Hepatocyte (in vitro differentiated cells): Measurements from ENCODE around the gene OPA1. TPM values are rescaled to one million over a fixed set of nuclear protein-coding genes. Genes with fewer than 3 reads are reported as not detected.
A peak's percentile ranks its signal among the peaks of the same experiment; 100 is the strongest.

ENCODE experiments used
- DNase-seq: peaks from one replicate; pipeline ENCODE4 v3.0.0-alpha.2; 2016; ENCODE audit warnings: low spot score
- H2AFZ ChIP-seq: fragments of 200-600 bp; sonication (generic); 2 replicates; pipeline ENCODE4 v1.6.0; 2016; ENCODE audit warnings: antibody characterized with exemption, mild to moderate bottlenecking
- H3K27ac ChIP-seq: fragments of 200-600 bp; sonication (generic); 2 replicates; pipeline ENCODE4 v1.5.1; 2016; ENCODE audit warnings: mild to moderate bottlenecking
- H3K27me3 ChIP-seq: fragments of 200-600 bp; sonication (generic); 2 replicates; pipeline ENCODE4 v1.6.1; 2016
- H3K36me3 ChIP-seq: fragments of 200-600 bp; sonication (generic); replicated peaks from 2 replicates; pipeline ENCODE4 v1.5.1; 2016; ENCODE audit warnings: low read depth; ENCODE audit not compliant: insufficient read depth
- H3K4me1 ChIP-seq: fragments of 200-600 bp; sonication (generic); 2 replicates; pipeline ENCODE4 v1.5.1; 2016; ENCODE audit warnings: mild to moderate bottlenecking, moderate library complexity; ENCODE audit not compliant: insufficient read depth
- H3K4me2 ChIP-seq: fragments of 200-600 bp; sonication (generic); 2 replicates; pipeline ENCODE4 v1.6.0; 2016
- H3K4me3 ChIP-seq: fragments of 200-600 bp; sonication (generic); 2 replicates; pipeline ENCODE4 v1.5.1; 2016; ENCODE audit warnings: mild to moderate bottlenecking
- H3K79me2 ChIP-seq: fragments of 200-600 bp; sonication (generic); 2 replicates; pipeline ENCODE4 v1.6.0; 2017; ENCODE audit warnings: mild to moderate bottlenecking
- H3K9me2 ChIP-seq: fragments of 200-600 bp; sonication (generic); replicated peaks from 2 replicates; pipeline ENCODE4 v1.6.0; 2017; ENCODE audit warnings: mild to moderate bottlenecking; ENCODE audit not compliant: insufficient read depth
- H3K9me3 ChIP-seq: fragments of 200-600 bp; sonication (generic); 2 replicates; pipeline ENCODE4 v1.5.1; 2016; ENCODE audit warnings: low read depth, mild to moderate bottlenecking
- H4K20me1 ChIP-seq: fragments of 200-600 bp; sonication (generic); 2 replicates; pipeline ENCODE4 v1.6.0; 2016; ENCODE audit warnings: mild to moderate bottlenecking; ENCODE audit not compliant: insufficient read depth, poor library complexity, severe bottlenecking
- EZH2 ChIP-seq: fragments of 200-600 bp; sonication (generic); IDR thresholded peaks from 2 replicates; pipeline ENCODE4 v1.6.1; 2016; ENCODE audit warnings: antibody characterized with exemption, mild to moderate bottlenecking, borderline replicate concordance
- EZH2phosphoT487 ChIP-seq: fragments of 200-600 bp; sonication (generic); IDR thresholded peaks from one replicate; pipeline ENCODE4 v1.6.1; 2018; ENCODE audit warnings: antibody characterized with exemption, mild to moderate bottlenecking, low read depth, moderate library complexity; ENCODE audit not compliant: unreplicated experiment, severe bottlenecking
- WGBS: methylation state at CpG from one replicate; pipeline ENCODE4 v1.1.6; 2016; ENCODE audit warnings: low lambda C conversion rate; ENCODE audit errors: missing lambda C conversion rate; 5-methylcytosine and 5-hydroxymethylcytosine counted together
- polyA plus RNA-seq: library from polyadenylated mRNA; unstranded; fragments of >200 nt; fragmentation: Nextera tagmentation; extraction: Ambion mirVana; gene quantifications from 2 replicates; pipeline ENCODE4 v1.2.1, GENCODE V29; 2016
- total RNA-seq: library from RNA; depleted of rRNA; stranded (reverse); fragments of >200 nt; gene quantifications from 2 replicates; pipeline ENCODE4 v1.2.3, GENCODE V29; 2014
- TF ChIP-seq, protein P1 (sequence below): fragments of 200-600 bp; sonication (generic); IDR thresholded peaks from 2 replicates; pipeline ENCODE4 v1.5.1; 2016; ENCODE audit warnings: antibody characterized with exemption, mild to moderate bottlenecking; ENCODE audit not compliant: poor library complexity

Gene OPA1
- total and polyA plus RNA-seq, 2 experiments from 2014 or later, result 17.7 to 49.0 TPM

DNA sequence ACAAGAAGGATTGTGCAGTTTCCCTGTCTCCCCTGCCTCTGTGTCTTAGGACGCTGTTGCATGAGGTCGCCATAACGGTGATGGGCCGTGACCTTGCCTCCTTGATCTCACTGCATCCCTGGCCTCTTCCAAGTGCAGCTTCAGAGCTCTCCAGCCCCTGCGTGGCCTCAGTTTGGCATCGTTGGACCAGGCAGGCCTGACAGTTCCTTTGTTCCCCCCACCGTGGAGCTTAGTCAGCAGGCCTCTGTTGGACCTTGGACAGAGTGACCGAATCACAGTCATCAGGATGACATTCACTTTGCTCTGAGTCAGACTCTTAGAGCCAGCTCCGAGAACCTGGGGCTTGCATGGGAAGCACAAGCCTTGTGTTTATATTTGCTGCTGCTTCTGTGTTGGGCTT, 139.4 kb downstream of the OPA1 start:
- Histone ChIP-seq H3K4me3 (no peak overlapping the region), H3K9me3 (no peaks in the 10 kb centered on the region), H3K4me1 (peaks cover 14% of the 10 kb centered on the region), H3K4me2 (no peak overlapping the region), H3K9me2 (no peaks in the 10 kb centered on the region), H2AFZ (no peak overlapping the region), H3K27me3 (no peaks in the 10 kb centered on the region), H3K36me3 (no peaks in the 10 kb centered on the region), H3K79me2 (no peaks in the 10 kb centered on the region), H3K27ac (peak overlapping the region; percentile 82), H4K20me1 (no peaks in the 10 kb centered on the region)
- 68% methylated on average over 9 of the region's 9 CpGs for WGBS
- DNase-seq, result peak; percentile 87
- TF ChIP-seq EZH2, result no peak
- TF ChIP-seq, protein P1, sequence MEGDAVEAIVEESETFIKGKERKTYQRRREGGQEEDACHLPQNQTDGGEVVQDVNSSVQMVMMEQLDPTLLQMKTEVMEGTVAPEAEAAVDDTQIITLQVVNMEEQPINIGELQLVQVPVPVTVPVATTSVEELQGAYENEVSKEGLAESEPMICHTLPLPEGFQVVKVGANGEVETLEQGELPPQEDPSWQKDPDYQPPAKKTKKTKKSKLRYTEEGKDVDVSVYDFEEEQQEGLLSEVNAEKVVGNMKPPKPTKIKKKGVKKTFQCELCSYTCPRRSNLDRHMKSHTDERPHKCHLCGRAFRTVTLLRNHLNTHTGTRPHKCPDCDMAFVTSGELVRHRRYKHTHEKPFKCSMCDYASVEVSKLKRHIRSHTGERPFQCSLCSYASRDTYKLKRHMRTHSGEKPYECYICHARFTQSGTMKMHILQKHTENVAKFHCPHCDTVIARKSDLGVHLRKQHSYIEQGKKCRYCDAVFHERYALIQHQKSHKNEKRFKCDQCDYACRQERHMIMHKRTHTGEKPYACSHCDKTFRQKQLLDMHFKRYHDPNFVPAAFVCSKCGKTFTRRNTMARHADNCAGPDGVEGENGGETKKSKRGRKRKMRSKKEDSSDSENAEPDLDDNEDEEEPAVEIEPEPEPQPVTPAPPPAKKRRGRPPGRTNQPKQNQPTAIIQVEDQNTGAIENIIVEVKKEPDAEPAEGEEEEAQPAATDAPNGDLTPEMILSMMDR, result no peak
- TF ChIP-seq EZH2phosphoT487, result no peak

DNA sequence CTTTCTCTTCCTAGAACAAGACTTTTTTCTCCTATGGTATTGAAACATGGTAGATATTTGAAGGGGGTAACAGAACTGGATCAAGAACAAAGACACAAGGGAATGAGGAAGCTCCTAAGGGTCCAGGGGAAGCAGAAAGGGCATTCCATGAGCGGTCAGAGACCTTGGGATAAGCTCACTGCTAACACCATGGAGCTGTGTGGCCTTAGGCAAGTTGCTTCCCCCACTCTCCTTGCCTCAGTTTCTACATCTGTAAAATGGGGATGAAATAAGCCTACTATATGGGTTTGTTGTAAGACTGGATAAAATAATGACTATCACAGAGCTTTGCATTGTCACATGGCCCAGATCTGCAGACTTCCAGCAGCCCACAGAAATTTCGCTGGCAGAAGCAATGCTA, 139.8 kb downstream of the OPA1 start:
- Histone ChIP-seq H3K27me3 (no peaks in the 10 kb centered on the region), H3K36me3 (no peaks in the 10 kb centered on the region), H3K4me2 (no peak overlapping the region), H3K4me3 (no peak overlapping the region), H4K20me1 (no peaks in the 10 kb centered on the region), H3K9me2 (no peaks in the 10 kb centered on the region), H3K27ac (peak overlapping the region; percentile 82), H3K4me1 (peaks cover 14% of the 10 kb centered on the region), H2AFZ (no peak overlapping the region), H3K79me2 (no peaks in the 10 kb centered on the region), H3K9me3 (no peaks in the 10 kb centered on the region)
- whole genome bisulfite sequencing, result 85% methylated on average over 2 of the region's 2 CpGs
- no peak for DNase-seq
- TF ChIP-seq, protein P1, result no peak
- TF ChIP-seq EZH2phosphoT487 (no peak), EZH2 (no peak)

DNA sequence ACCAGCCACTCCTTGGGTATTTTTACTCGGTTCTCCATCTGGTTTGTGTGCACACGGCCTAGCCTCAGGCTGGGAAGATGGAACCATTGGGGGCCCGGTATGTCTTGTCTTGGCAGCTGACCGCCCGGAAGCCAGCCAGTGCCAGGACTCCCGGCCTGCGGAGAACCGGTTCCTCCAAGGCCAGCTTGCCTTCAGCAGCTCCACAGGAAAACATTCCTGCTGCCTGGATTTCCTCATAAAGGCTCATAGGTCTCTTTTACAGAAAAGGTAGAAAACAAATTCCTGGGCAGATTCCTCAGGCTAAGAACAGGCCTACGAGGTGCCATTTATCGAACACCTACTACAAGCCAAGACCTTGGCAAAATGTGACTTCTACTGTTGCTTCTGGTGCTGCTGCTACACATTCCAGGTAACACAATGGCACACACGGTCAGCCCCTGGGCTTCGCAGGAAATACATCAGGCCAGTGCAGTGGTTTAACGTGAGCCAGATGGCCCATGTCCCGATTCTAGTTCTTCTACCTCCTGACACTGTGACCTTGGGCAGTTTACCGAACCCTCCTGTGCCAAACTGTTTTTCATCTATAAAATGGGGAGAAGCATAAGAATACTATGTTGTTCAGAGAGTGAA, 141.8 kb downstream of the OPA1 start:
- TF ChIP-seq EZH2, result no peak
- TF ChIP-seq, protein P1, result no peak
- no peak for TF ChIP-seq EZH2phosphoT487
- H4K20me1 ChIP-seq, result no peaks in the 10 kb centered on the region
- no peaks in the 10 kb centered on the region for H3K9me2 ChIP-seq
- no peaks in the 10 kb centered on the region for H3K36me3 ChIP-seq
- H3K4me3 ChIP-seq, result no peak overlapping the region
- peaks cover 14% of the 10 kb centered on the region for H3K4me1 ChIP-seq
- WGBS, result 78% methylated on average over 15 of the region's 15 CpGs
- no peak overlapping the region for H2AFZ ChIP-seq
- no peak overlapping the region for H3K27ac ChIP-seq
- H3K4me2 ChIP-seq, result no peak overlapping the region
- H3K9me3 ChIP-seq, result no peaks in the 10 kb centered on the region
- H3K27me3 ChIP-seq, result no peaks in the 10 kb centered on the region
- H3K79me2 ChIP-seq, result no peaks in the 10 kb centered on the region
- no peak for DNase-seq
